ENCODE results near the gene TWIST2.

GRCh38 chr2:238901461-238902057 is 53.7 kb downstream of the TWIST2 start:
- TF ChIP-seq CTCF (IDR thresholded peaks at IDR 0.05) (no peak), POLR2A (IDR thresholded peaks at IDR 0.05) (no peak)

Measured in tibial nerve (tissue), 3 donors.